Activated CD8-positive, alpha-beta memory T cell treated with anti-CD3 and anti-CD28 coated beads for 4 hours (primary cell): Measurements from ENCODE around the gene ILKAP.

Experiments used
- DNase-seq, 2 donors: peaks; one replicate each; pipeline ENCODE4 v3.0.0-alpha.2; 2020; ENCODE audit warnings: low read depth in 2 of 2

The ILKAP gene

GRCh38 chr2:238137885-238138284, 65.6 kb downstream of the ILKAP start:
- no peak for DNase-seq

DNA sequence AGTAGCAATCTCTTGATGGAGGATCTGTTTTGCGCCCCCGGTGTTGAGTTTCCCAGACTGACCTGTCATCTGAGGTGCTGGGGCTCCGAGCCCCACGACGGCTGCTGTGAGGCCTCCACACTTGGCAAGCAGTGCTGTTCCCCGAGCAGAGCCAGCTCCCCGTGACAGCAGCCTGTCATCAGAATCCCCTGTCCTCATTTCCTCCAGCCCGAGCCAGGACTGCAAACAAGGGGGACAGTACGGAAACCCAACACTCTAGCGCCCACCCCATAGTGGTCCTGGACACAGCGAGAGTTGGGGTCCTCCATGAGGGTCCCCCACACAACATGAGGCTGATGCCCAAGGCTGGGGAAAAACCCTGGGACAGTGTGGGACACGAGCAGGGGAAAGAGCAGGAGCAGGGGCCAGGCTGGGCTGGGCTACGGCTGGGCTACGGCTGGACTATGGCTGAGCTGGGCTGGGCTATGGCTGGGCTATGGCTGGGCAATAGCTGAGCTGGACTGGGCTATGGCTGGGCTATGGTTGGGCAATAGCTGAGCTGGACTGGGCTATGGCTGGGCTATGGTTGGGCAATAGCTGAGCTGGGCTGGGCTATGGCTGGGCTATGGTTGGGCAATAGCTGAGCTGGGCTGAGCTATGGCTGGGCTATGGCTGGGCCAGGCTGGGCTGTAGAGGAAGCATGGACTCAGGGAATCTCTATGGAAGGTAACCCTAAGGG, 66.5 kb downstream of the ILKAP start:
- no peak for DNase-seq

- no peak for DNase-seq
Observed at GRCh38 chr2:238135601-238136150, 67.8 kb downstream of the ILKAP start.

GRCh38 chr2:238134393-238134785, 69.1 kb downstream of the ILKAP start:
- no peak for DNase-seq

- no peak for DNase-seq
Observed at GRCh38 chr2:238133499-238134392, 69.7 kb downstream of the ILKAP start.

- no peak for DNase-seq
Observed at GRCh38 chr2:238132463-238133450, 70.7 kb downstream of the ILKAP start.

DNA sequence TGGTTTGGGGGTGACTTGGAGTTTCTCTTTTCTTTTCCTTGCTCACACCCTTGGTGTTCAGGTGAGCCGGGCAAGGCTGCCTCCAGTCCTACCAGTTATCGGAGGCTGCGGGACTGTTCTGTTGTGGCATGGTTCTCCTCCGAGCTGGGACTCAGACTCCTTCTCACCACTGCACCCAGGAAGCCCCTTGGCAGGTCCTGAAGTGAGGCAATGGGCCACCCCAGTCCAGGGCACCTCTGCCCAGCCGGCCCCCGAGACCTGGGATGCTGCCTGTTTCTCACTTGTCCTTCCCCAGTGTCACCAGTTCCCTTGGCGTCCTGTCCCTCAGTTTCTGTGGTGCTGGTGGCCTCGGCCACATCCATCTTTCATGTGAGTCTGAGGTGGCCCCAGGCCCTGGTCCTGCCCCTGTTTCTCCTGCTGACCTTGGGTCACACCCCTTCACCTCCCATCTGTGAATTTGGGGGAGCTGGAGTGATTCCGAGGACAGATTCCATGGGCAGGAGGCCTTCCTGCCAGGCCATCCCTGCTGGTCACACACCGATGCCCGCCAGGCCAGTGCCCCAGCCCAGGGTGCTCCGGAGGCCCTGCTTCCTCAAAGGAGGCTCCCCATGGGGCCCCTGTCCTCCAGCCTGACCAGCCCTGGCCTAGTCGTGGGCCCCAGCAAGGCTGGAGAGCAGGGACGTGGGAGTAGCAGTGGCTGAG, 71.6 kb downstream of the ILKAP start:
- no peak for DNase-seq

DNA sequence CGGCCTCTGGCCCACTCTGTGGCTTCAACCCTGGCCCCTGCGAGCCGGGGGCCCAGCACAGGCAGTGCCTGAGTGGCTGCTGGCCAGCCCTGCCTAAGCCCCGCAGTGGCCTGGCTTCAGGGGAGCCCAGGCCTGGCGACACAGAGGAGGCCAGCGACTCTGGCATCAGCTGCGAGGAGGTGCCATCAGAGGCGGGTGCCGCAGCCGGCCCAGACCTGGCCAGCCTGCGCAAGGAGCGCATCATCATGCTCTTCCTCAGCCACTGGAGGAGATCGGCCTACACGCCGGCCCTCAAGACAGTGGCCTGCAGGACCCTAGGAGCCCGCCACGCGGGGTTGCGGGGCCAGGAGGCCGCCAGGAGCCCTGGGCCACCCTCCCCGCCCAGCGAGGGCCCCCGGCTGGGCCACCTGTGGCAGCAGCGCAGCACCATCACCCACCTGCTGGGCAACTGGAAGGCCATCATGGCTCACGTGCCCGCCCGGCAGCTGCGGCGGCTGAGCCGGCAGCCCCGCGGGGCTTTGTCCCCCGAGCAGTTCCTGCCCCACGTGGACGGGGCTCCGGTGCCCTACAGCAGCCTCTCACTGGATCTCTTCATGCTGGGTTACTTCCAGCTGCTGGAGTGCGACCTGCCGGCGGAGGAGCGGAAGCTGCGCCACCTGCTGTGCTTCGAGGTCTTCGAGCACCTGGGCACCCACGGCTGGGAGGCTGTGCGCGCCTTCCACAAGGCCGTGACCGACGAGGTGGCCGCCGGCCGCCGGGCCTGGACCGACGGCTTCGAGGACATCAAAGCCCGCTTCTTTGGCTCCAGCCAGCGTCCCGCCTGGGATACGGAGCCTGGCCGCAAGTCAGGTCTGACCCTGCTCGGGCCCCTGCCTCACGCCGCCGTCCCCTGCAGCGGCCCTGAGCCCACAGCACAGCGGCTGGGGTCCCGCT, 72.5 kb downstream of the ILKAP start:
- no peak for DNase-seq

GRCh38 chr2:238130111-238130695, 73.3 kb downstream of the ILKAP start:
- DNase-seq = no peak

GRCh38 chr2:238129166-238130010, 74.1 kb downstream of the ILKAP start:
- no peak for DNase-seq

DNA sequence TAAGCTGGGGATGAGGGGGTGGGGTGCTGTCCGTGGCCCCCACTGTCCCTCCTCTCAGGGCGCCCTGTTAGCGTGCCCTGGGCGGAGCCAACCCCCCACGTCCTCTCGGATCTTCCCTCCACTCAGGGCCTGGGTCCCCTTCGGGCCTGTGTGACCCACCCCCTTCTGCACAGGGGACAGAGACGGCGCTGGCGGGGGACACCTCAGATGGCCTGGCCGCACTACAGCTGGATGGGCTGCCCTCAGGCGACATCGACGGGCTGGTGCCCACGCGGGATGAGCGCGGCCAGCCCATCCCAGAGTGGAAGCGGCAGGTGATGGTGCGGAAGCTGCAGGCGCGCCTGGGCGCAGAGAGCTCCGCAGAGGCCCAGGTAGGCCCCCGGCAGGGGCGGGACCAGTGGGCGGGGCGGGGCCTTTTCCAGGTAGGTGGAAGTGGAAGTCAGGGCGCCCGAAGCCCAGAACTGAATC, 74.9 kb downstream of the ILKAP start:
- no peak for DNase-seq

- no peak for DNase-seq
Observed at GRCh38 chr2:238128061-238128440, 75.4 kb downstream of the ILKAP start.

GRCh38 chr2:238127165-238128060, 76.1 kb downstream of the ILKAP start:
- no peak for DNase-seq

- DNase-seq = no peak
Observed at GRCh38 chr2:238126775-238127164, 76.7 kb downstream of the ILKAP start.

GRCh38 chr2:238126338-238126737, 77.2 kb downstream of the ILKAP start:
- DNase-seq = no peak

- no peak for DNase-seq
Observed at GRCh38 chr2:238125127-238125885, 78.2 kb downstream of the ILKAP start.
